Colon (tissue), 2 donors: ENCODE measurements around the gene STAT6.

ENCODE experiments used
- FAIRE-seq: peaks from 2 replicates; lab custom pipeline; 2012; peaks lifted over from hg19 to GRCh38; lab: Jason Lieb, UNC
- donor health status: control.
- donor health status: control.

The STAT6 gene

DNA sequence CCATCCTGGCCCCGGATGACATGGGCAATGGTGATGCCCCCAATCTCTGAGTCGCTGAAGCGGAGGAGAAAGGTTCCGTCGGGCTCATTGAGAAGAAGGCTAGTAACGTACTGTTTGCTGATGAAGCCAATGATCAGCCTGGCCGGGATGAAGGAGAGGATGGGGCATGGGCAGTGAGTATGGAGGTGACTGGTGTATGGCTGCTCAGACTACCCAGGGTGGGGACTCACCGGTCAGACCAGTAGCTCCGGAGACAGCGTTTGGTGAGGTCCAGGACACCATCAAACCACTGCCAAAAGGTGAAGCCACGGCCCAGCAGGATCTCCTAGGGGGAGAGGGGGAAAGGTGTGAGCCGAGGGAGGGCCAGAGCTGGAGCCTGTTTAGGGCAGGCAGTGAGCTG, 11.4 kb downstream of the STAT6 start:
- FAIRE-seq, result no peak

GRCh38 chr12:57099047-57099714, 12.0 kb downstream of the STAT6 start:
- FAIRE-seq, result no peak

GRCh38 chr12:57098546-57098945, 12.6 kb downstream of the STAT6 start:
- no peak for FAIRE-seq

- no peak for FAIRE-seq
These were observed 13.7 kb downstream of the STAT6 start for GRCh38 chr12:57097554-57097835.

- no peak for FAIRE-seq
These were observed 14.2 kb downstream of the STAT6 start for GRCh38 chr12:57096748-57097553.

DNA sequence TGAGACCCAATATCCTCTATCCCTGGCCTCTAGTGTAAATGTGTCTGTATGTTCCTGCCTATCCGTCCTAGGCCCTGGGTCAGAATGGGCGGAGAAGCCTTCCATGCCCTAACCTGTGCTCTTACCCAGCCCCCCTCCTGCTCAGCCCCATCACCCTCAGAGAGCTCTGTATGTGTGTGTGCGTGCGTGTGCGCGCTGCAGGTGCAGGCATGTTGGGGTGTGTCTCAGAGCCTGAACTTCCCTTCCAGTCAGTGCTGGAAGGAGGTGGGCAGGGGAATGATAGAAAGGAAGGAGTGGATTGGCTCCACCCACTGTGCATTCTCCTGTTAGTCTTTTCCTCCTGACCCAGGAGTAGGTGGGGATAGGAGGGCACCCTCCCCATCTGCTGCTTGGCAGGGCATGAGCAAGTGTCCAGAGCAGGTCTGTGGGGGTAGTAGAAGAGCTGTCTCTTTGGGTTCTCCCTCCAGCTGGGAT, 15.0 kb downstream of the STAT6 start:
- no peak for FAIRE-seq

- no peak for FAIRE-seq
These were observed 15.7 kb downstream of the STAT6 start for GRCh38 chr12:57095440-57095839.

DNA sequence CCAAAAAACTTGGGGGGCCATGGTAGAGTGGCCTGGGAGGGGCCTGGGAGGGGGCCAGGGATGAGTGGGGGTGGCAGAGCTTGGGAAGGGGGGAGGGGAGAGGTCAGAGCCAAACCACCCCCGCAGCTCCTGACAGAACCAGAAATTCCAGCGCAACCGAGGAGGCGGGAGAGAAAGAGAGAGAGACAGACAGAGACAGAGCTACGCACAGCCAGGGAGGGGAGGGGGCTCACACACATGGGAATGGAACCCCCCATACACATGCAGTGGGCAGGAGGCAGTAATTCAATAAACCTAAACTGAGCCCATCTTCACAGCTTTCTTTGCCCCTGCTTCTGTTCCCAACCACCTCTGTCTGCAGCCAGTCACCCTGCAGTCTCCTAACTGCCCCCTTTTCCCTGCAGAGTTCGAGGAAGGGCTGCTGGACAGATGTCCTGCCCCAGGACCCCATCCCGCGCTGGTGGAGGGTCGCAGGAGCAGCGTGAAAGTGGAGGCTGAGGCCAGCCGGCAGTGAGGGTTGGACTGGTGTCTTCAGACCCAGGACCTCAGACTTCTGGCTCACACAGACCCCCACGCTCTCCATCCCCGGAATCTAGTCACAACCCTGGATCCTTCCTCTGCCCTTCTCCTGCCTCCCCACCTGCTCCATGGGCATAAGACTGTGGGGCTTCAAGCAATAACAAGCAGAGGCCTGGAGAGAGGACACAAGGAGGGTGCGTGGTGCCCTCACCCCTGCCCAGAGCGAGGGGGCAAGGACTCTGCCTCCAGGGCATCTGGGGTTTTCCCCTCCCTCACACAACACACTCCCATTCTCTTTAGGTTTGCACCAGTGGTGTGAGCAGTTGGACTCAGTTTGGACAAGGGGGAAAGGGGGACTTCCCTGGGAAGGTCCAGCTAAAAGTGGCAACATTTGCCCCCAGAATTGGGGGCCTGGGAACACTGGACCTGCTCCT, 16.7 kb downstream of the STAT6 start:
- FAIRE-seq, result no peak

DNA sequence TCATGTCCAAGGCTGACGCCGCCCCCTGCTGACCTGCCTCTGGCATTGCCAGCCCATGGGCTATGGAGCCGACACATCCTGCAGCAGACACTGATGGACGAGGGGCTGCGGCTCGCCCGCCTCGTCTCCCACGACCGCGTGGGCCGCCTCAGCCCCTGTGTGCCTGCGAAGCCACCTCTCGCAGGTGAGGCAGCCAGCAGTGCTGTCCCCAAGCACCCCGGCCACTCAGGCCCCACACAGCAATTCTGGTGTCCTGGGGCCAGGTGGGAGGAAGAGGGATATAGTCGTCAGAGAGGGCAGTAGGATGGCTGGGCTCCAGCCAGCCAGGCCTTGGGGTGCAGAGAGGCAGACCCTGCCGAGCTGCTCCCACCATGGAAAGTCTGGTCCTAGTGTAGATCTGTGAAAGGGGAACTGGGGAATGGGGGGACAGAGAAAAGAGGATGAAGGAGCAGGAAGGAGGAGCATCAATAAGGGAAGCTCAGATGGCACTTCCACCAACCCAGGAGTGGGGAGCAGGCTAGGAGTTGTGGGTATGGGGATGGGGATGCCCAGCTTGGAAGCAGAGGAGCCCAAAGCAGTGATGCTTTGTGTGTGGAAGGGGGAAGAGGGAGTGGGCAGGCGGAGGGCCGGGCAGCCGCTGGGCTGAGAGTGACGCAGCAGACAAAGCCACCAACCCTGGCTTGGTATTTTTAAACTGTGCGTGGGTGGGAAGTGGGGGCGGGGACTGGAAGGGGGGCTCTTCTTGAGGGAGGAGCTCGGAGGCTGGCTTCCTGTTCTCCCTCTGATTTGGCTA, 17.6 kb downstream of the STAT6 start:
- FAIRE-seq, result no peak

DNA sequence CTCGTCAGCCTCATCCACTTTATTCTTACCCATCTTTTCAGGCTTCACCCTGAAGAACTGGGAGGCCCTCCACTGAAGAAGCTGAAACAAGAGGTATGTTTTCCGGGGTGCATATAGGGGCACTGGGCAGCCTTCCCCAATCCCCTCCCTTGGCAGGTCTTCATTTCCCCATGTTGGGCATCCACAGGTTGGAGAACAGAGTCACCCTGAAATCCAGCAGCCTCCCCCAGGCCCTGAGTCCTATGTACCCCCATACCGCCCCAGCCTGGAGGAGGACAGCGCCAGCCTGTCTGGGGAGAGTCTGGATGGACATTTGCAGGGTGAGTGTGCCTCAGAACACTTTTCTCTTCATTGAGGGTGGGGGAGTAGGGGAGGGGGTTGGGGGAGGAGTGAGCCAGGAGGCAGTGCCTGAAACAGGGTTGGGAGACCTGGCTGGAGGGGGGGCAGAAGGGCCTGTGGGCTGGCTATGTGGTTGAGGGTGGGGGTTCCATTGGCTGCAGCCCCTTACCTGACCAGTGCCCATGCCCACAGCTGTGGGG, 18.2 kb downstream of the STAT6 start:
- FAIRE-seq, result no peak

DNA sequence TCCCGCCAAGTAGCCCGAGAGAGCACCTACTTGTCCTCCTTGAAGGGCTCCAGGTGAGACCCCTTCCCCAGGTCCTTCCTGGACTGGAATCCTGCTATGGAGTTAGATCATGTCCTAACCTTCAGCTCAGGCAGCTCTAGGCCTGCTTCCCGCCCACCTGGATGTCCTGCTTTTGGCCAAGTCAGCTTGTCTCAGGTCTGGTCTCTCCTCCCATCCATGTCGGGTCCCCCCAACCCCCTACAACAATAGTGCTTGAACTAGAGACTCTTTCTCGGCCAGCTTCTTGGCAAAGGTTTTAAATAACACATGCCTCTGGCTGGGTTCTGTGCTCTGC, 18.7 kb downstream of the STAT6 start:
- FAIRE-seq, result no peak

DNA sequence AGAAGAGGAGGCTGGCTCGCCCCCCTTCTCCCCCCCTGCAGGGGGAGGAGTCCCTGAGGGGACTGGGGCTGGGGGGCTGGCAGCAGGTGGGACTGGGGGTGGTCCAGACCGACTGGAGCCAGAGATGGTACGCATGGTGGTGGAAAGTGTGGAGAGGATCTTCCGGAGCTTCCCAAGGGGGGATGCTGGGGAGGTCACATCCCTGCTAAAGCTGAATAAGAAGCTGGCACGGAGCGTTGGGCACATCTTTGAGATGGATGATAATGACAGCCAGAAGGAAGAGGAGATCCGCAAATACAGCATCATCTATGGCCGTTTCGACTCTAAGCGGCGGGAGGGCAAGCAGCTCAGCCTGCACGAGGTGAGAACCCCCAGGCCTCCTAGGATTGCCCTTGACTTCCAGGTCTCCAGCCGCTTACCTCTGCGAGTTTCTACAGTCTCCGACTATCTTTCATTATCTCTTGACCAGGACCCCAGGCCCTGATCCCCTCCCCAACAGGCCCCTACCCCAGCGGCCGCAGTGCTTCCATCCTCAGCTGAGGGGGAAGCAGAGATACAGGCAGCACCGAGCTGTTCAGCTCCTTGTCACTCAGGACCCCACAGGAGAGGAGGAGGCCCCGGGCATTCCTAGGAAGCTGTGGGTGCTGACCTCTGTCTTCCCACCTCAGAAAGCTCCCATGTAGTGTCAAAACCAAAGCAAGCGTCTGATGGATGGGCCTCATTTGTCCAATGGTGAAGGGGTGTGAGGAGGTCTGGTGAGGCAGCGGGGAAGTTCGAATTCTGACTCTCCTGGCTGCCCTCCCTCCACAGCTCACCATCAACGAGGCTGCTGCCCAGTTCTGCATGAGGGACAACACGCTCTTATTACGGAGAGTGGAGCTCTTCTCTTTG, 19.3 kb downstream of the STAT6 start:
- FAIRE-seq, result no peak

GRCh38 chr12:57090924-57091637, 20.1 kb downstream of the STAT6 start:
- no peak for FAIRE-seq

DNA sequence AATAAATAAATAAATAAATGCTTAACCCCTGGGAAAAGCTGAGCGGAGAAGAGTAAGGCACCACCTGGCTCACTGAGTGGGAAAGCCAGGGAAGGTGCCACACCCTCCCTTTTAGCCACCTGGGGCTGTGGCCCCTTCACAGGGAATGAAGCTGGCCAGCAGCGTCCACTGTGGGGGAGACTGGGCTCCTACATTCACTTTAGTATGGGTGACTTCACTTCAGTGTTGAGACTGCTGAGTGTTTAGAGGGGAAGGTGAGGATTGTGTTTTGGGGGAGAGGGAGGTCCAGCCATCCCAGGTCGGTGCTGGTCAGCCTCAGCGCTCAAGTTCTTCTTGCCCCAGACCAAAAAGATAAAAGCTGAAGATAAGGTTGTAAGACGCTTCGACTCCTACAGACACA, 20.7 kb downstream of the STAT6 start:
- no peak for FAIRE-seq

- no peak for FAIRE-seq
These were observed 21.6 kb downstream of the STAT6 start for GRCh38 chr12:57089271-57090245.

- no peak for FAIRE-seq
These were observed 22.6 kb downstream of the STAT6 start, which contains the start of gene NAB2 for GRCh38 chr12:57088354-57089270. NAB2 (plus strand) TSS chr12:57089114; CDS start chr12:57089272, 158 bp downstream.

- FAIRE-seq, result no peak
These were observed 23.3 kb downstream of the STAT6 start for GRCh38 chr12:57087691-57088353.
